CD4-positive, alpha-beta T cell (primary cell): ENCODE results near the gene CRAMP1. TPM values are rescaled to one million over a fixed set of nuclear protein-coding genes. Genes with fewer than 3 reads are reported as not detected.

ENCODE experiments used
- ATAC-seq: fragments of 200-7000 bp; cut with Tn5 transposase; one replicate; pipeline ENCODE4 v1.10.0; 2022; ENCODE audit warnings: mild to moderate bottlenecking; ENCODE audit not compliant: poor library complexity
- CTCF ChIA-PET: fragments of 350-600 bp; sonication (Branson Sonifier 250); formaldehyde crosslinking; loops from one replicate; lab custom pipeline; 2021; ENCODE audit warnings: antibody characterized with exemption, inconsistent platforms; lab: Charles Lee
- POLR2A ChIA-PET: fragments of 350-600 bp; sonication (Branson Sonifier 250); formaldehyde crosslinking; loops from one replicate; lab custom pipeline; 2021; ENCODE audit warnings: antibody characterized with exemption, inconsistent platforms; lab: Charles Lee
- DNase-seq, 14 experiments: peaks; one replicate each; pipeline ENCODE4 v3.0.0-alpha.2; 2013 to 2020; ENCODE audit warnings: mixed read lengths in 2 of 14
- H3K27ac ChIP-seq, 2 donors: one replicate each; pipeline versions ENCODE4 v1.5.1 to v1.7.0; 2013; ENCODE audit warnings: low read length in 2 of 2, low read depth in 1 of 2, mild to moderate bottlenecking in 1 of 2
- H3K27me3 ChIP-seq, 2 experiments: 1 replicate in 1 of 2; 2 replicates in 1 of 2; pipeline versions ENCODE4 v1.6.1 to v1.7.0; 2013; ENCODE audit warnings: low read length in 2 of 2, control low read depth in 1 of 2, mild to moderate bottlenecking in 1 of 2, moderate library complexity in 1 of 2; ENCODE audit not compliant: insufficient read depth in 2 of 2, control insufficient read depth in 1 of 2
- H3K36me3 ChIP-seq: one replicate; pipeline ENCODE4 v1.6.1; 2013; ENCODE audit warnings: low read length, control low read depth; ENCODE audit not compliant: insufficient read depth
- H3K4me1 ChIP-seq: one replicate; pipeline ENCODE4 v1.6.1; 2013; ENCODE audit warnings: low read length, control low read depth; ENCODE audit not compliant: insufficient read depth
- H3K4me3 ChIP-seq: one replicate; pipeline ENCODE4 v1.5.1; 2013; ENCODE audit warnings: mild to moderate bottlenecking, low read length, moderate library complexity
- H3K9me3 ChIP-seq, 2 experiments: 1 replicate in 1 of 2; 2 replicates in 1 of 2; pipeline versions ENCODE4 v1.6.1 to v1.7.0; 2013; ENCODE audit warnings: low read length in 2 of 2, mild to moderate bottlenecking in 2 of 2, control low read depth in 1 of 2, moderate library complexity in 1 of 2; ENCODE audit not compliant: control insufficient read depth in 1 of 2, insufficient read depth in 1 of 2
- H3K27ac Mint-ChIP-seq: one replicate; pipeline ENCODE4 v1.8.0; 2020; ENCODE audit warnings: mixed read lengths
- H3K27me3 Mint-ChIP-seq: one replicate; pipeline ENCODE4 v1.8.0; 2021; ENCODE audit warnings: mixed read lengths
- H3K36me3 Mint-ChIP-seq: one replicate; pipeline ENCODE4 v1.8.0; 2021; ENCODE audit warnings: low read depth, mixed read lengths
- H3K4me1 Mint-ChIP-seq: one replicate; pipeline ENCODE4 v1.8.0; 2021; ENCODE audit warnings: low read depth, mixed read lengths
- H3K4me3 Mint-ChIP-seq: one replicate; pipeline ENCODE4 v1.8.0; 2020; ENCODE audit warnings: mild to moderate bottlenecking, mixed read lengths
- H3K9me3 Mint-ChIP-seq: one replicate; pipeline ENCODE4 v1.8.0; 2020; ENCODE audit warnings: mixed read lengths
- intact Hi-C, 2 experiments: fragments of 100-400 bp; cut with DNase I in 1 of 2; cut with micrococcal nuclease in 1 of 2; formaldehyde crosslinking; loops; one replicate each; pipeline versions ENCODE4 v1.15.1 to v1.9.0; 2023 to 2025; cut with DNase I, micrococcal nuclease
- total RNA-seq, 174 experiments: library from RNA in 2 of 174; stranded (reverse) in 2 of 174; gene quantifications; one replicate each; pipeline ENCODE4 v1.2.3 and lab custom pipeline; 2021 to 2026
- TF ChIP-seq, protein P1 (sequence below): fragments of 200-600 bp; IDR thresholded peaks from one replicate; pipeline ENCODE4 v1.8.0; 2022; ENCODE audit warnings: antibody characterized with exemption, mild to moderate bottlenecking

CRAMP1 gene
- total RNA-seq, 2 experiments from 2014 or later: 14.1 to 15.2 TPM

DNA sequence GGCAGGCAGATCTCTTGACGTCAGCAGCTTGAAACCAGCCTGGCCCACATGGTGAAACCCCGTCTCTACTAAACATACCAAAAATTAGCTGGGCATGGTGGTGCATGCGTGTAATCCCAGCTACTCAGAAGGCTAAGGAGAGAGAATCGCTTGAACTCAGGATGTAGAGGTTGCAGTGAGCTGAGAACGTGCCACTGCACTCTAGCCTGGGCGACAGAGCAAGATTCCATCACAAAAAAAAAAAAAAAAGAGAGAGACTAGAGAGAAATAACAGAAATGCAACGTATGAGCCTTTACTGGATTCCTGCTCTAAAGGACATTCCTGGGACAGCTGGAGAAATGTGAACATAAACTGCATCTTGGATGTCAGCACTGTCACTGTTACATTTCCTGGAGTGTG lies 11.1 kb upstream of the CRAMP1 start:
- TF ChIP-seq, protein P1, sequence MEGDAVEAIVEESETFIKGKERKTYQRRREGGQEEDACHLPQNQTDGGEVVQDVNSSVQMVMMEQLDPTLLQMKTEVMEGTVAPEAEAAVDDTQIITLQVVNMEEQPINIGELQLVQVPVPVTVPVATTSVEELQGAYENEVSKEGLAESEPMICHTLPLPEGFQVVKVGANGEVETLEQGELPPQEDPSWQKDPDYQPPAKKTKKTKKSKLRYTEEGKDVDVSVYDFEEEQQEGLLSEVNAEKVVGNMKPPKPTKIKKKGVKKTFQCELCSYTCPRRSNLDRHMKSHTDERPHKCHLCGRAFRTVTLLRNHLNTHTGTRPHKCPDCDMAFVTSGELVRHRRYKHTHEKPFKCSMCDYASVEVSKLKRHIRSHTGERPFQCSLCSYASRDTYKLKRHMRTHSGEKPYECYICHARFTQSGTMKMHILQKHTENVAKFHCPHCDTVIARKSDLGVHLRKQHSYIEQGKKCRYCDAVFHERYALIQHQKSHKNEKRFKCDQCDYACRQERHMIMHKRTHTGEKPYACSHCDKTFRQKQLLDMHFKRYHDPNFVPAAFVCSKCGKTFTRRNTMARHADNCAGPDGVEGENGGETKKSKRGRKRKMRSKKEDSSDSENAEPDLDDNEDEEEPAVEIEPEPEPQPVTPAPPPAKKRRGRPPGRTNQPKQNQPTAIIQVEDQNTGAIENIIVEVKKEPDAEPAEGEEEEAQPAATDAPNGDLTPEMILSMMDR: no peak
- POLR2A ChIA-PET: no interaction called here

GRCh38 chr16:1601489-1601888 lies 10.7 kb upstream of the CRAMP1 start:
- Histone ChIP-seq H3K27me3 (no peaks in the 10 kb centered on the region), H3K9me3 (no peaks in the 10 kb centered on the region), H3K27ac (no peak overlapping the region), H3K4me1 (no peaks in the 10 kb centered on the region), H3K4me3 (no peak overlapping the region), H3K36me3 (no peaks in the 10 kb centered on the region)
- Mint-ChIP-seq H3K36me3 (no peaks in the 10 kb centered on the region), H3K27me3 (no peaks in the 10 kb centered on the region), H3K27ac (no peak overlapping the region), H3K4me3 (no peak overlapping the region), H3K4me1 (no peaks in the 10 kb centered on the region), H3K9me3 (no peaks in the 10 kb centered on the region)
- intact Hi-C loops: no loop called here
- ATAC-seq (no peak), DNase-seq (no peak)
- ChIA-PET CTCF (no interaction called here), POLR2A (no interaction called here)
- TF ChIP-seq, protein P1: no peak

More for the DNA sequence above, 11.1 kb upstream of the CRAMP1 start:
- H3K36me3 ChIP-seq: no peaks in the 10 kb centered on the region
- CTCF ChIA-PET: no interaction called here
- H3K4me1 ChIP-seq: no peaks in the 10 kb centered on the region
- no peak for DNase-seq
- no peak overlapping the region for H3K4me3 ChIP-seq
- no peaks in the 10 kb centered on the region for H3K4me1 Mint-ChIP-seq
- H3K27me3 Mint-ChIP-seq: no peaks in the 10 kb centered on the region
- no peak overlapping the region for H3K27ac ChIP-seq
- intact Hi-C loops: no loop called here
- no peak overlapping the region for H3K4me3 Mint-ChIP-seq
- no peak for ATAC-seq
- no peak overlapping the region for H3K27ac Mint-ChIP-seq
- H3K9me3 ChIP-seq: no peaks in the 10 kb centered on the region
- H3K36me3 Mint-ChIP-seq: no peaks in the 10 kb centered on the region
- H3K9me3 Mint-ChIP-seq: no peaks in the 10 kb centered on the region
- H3K27me3 ChIP-seq: no peaks in the 10 kb centered on the region

GRCh38 chr16:1602285-1602684 lies 9.9 kb upstream of the CRAMP1 start:
- no peaks in the 10 kb centered on the region for H3K4me1 ChIP-seq
- ChIA-PET POLR2A (no interaction called here), CTCF (no interaction called here)
- no peaks in the 10 kb centered on the region for H3K9me3 ChIP-seq
- H3K27ac Mint-ChIP-seq: no peak overlapping the region
- no peak overlapping the region for H3K27ac ChIP-seq
- no peaks in the 10 kb centered on the region for H3K36me3 Mint-ChIP-seq
- ATAC-seq: no peak
- H3K36me3 ChIP-seq: no peaks in the 10 kb centered on the region
- TF ChIP-seq, protein P1: no peak
- no peak overlapping the region for H3K4me3 ChIP-seq
- no peaks in the 10 kb centered on the region for H3K27me3 Mint-ChIP-seq
- no peaks in the 10 kb centered on the region for H3K27me3 ChIP-seq
- no peaks in the 10 kb centered on the region for H3K4me1 Mint-ChIP-seq
- no peak overlapping the region for H3K4me3 Mint-ChIP-seq
- no peak for DNase-seq
- intact Hi-C loops: no loop called here
- no peaks in the 10 kb centered on the region for H3K9me3 Mint-ChIP-seq
